ENCODE data around the gene DSTN.

GRCh38 chr20:17538517-17539170 lies 31.2 kb upstream of the DSTN start:
- TF ChIP-seq POLR2AphosphoS5 (IDR thresholded peaks at IDR 0.05; ENCODE audit: low read depth, low read length) = no peak
- TF ChIP-seq POLR2A (IDR thresholded peaks at IDR 0.05; ENCODE audit: low read depth, low read length) = no peak
- no peak for TF ChIP-seq TAF1 (IDR thresholded peaks at IDR 0.05; ENCODE audit: borderline replicate concordance, low read depth, low read length)
